CD4-positive, alpha-beta T cell treated with Interferon alpha-2 for 1 hour (primary cell): ENCODE results near the gene TTYH1.

ENCODE experiments used
- DNase-seq, 2 donors: peaks; one replicate each; pipeline ENCODE4 v3.0.0-alpha.2; 2020 to 2022

Gene TTYH1

DNA sequence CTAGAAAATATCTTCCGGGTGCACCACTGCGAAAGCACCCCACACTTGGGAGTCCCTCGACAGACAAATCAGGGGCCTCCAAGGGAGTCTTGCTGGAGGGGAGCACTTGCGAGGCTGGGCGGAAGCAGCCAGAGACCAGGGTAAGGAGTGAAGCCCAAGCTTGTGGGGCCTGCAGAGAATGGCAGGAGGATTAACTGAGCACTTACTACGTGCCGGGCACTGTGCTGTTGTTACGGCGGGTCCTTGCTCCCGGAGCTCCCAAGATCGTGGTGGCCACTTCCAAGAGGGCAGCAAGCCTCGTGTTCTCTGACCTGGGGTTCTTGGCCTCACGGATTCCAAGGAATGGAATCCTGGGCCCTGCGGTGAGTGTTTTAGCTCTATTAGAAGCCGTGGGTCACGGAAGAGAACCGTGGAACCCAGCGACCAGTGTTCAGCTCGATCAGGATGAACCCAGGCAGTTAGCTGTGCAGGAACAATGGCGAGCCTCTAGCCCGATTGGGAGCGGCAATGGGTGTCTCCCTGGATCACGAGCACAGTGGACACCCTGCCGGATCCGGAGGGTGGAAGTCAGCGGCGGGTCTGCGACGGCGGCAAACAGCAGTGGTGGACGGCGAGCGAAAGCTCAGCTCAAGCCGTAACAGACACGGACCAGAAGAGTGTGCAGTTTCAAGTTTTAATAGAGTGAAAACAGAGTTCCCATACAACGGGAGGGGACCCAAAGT, 9.6 kb downstream of the TTYH1 start:
- no peak for DNase-seq

DNA sequence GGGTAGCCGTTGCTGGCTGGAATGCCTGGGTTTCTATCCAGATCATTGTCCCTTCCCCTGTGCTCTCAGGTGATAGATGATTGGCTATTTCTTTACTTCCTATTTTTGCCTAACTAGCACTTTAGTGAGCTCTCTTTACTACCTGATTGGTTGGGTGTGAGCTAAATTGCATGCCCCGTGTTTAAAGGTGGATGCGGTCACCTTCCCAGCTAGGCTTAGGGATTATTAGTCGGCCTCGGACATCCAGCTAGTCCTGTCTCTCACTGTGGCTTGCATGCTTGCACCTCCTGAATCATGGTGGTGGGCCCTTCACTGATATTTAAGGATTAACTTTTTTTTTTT, 10.1 kb downstream of the TTYH1 start:
- DNase-seq, result no peak

DNA sequence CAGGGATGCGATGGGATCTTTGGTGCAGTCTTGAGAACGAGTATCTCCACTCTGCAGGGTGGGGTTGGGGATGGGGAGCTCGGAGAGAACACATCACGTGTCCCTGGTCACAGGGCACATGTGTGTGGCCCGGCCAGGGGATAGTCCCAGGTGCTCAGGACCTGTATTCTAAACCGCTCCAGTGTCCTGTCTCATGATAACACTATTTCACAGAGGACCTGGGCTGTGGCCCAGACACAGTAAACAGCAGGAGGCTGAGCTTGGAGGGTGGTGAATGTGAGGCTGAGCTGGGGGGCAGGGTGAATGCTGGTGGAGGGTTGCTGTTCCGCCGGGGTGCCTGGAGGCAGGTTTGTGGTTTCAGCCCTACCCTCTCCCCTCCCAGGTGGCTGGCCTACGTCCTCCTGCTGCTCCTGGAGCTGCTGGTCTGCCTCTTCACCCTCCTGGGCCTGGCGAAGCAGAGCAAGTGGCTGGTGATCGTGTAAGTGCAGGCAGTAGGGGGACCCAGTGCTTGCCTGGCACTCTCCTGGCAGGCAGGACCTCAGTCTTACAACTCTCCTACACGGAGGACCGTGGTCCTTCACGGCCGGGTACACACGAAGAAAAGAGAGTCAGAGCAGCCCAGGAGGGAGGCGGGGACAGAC, 11.1 kb downstream of the TTYH1 start:
- DNase-seq, result no peak

DNA sequence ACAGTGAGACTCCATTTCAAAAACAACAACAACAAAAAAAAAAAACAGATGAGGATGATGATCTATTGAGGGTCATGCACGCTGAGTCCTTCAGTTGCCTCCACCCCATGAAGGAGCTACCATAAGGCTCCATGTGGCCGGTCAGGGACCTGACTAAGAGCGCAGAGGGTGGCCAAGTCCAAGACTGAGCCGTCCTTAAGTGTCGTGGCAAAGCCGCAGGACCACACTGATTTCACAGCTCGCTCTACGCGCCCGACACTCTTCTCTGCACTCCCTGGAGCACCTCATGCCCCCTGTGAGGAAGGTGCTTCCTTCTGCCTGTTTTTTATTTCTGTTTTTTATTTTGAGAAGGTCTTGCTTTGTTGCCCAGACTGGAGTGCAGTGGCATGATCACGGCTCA, 12.3 kb downstream of the TTYH1 start:
- no peak for DNase-seq

DNA sequence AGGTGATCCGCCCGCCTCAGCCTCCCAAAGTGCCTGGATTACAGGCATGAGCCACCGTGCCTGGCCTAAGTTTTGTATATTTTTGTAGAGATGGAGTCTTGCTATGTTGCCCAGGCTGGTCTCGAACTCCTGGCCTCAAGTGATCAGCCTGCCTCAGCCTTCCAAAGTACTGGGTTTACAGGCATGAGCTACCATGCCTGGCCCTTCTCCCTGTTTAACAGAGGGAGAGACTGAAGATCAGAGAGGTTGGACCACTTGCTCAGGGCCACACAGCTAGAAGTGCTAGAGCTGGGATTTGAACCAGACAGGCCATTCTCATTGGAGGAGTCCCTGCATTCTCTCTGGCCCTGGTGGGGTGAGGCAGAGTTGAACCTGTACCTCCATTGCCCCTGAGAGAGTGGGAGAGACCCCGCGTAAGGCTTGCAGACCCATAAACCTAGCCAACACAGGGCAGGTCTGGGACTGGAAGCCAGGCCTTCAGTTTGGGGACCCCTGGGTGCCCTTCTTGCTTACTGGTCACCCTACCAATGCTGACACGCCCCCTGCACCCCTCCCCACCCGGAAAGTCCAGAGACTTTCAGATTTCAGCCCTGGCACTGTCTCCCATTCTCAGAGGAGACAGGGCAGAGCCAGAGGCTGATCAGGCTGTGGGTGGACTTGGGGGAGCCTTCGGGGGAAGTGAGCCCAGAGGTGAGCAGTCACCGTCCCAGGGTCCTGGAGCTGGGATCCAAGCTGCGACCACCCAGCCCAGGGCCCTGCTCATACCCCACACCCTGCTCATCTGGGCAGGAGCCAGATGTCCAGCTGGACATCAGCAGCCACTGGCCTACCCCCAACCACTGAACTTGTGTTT, 13.3 kb downstream of the TTYH1 start:
- DNase-seq, result no peak

DNA sequence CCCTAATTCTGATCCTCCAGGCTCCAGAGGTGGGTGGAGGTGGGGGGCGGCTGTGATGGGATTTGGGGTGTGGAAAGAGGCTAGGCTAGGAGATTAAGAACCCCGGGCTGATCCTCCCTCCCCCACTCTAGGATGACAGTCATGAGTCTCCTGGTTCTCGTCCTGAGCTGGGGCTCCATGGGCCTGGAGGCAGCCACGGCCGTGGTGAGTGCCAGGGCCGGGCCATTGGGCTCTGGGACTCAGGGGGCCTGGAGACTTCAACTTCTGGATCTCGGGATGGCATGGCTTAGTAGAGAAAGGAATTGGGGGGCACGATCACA, 13.9 kb downstream of the TTYH1 start:
- DNase-seq, result no peak

GRCh38 chr19:54429545-54430227, 14.4 kb downstream of the TTYH1 start:
- no peak for DNase-seq

- peak; percentile 29 to 49 for DNase-seq
These were observed 15.3 kb downstream of the TTYH1 start for GRCh38 chr19:54430306-54431254.

DNA sequence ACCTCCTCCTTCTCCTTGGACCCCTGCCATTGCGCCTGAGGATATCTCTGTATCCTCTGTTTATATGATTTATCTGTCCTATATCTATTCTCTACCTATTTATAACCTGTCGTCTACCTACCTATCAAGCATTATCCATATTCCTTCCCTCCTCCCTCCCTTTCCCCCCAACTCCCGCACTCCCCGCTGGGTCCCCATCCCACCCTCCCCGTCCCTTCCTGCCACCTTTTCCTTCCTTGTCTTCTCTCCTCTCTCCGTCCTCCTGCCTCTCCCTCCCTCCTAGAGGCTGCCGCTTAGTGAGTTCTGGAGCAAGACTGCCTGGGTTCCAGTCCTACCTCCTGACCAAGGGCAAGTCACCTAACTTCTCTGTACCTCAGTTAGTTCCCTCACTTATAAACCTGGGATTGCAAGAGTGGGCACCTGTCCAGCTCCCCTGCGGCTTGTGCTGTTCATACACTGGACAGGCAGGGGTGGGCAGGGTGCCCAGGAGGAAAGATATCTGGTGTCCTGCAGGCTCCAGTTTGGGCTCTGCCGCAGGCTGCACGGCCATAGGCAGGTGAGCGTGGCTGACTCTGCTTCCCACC, 16.1 kb downstream of the TTYH1 start:
- DNase-seq, result no peak

DNA sequence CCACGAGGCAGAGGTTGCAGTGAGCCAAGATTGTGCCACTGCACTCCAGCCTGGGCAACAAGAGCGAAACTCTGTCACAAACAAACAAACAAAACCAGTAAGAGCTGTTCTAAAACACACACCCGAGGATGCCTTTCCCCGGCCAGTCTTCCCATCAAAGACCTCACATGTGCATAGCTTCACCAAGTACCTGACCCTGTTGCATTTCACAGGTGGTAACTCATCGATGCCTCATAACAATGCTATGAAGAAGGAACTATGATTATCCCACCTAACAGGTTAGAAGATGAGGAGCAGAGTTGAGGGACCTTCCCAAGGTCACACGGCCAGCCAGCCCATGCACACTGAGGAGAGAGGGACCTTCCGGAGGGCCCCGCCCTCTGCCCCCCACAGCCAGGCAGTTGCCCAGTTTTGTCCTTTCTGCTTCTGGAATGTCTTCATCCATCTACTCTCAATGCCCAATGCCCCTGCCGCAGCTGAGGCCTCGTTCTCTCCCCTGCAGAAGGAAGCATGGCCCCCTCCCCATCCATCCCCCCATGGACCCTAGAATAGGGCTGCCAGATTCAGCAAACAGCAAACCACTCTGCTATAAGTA, 17.0 kb downstream of the TTYH1 start:
- DNase-seq, result no peak

- no peak for DNase-seq
These were observed 18.4 kb downstream of the TTYH1 start for GRCh38 chr19:54433697-54434096.

GRCh38 chr19:54434112-54434872, 19.0 kb downstream of the TTYH1 start:
- DNase-seq, result no peak

DNA sequence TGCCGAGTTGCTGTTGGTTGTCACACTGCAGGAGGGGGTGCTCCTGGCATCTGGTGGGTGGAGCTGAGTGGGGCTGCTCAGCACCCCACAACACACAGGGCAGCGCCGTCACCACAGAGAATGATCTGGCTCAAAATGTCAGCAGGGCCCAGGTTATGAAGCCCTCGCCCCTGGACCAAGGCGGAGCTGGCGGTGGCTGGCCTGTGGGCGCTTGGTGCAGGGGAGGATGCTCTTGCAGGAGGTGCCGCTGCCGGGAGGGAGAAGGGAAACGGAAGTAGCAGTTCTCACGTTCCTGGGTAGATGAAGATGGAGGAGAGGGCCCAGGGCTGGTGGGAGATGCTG, 19.6 kb downstream of the TTYH1 start:
- DNase-seq, result no peak

DNA sequence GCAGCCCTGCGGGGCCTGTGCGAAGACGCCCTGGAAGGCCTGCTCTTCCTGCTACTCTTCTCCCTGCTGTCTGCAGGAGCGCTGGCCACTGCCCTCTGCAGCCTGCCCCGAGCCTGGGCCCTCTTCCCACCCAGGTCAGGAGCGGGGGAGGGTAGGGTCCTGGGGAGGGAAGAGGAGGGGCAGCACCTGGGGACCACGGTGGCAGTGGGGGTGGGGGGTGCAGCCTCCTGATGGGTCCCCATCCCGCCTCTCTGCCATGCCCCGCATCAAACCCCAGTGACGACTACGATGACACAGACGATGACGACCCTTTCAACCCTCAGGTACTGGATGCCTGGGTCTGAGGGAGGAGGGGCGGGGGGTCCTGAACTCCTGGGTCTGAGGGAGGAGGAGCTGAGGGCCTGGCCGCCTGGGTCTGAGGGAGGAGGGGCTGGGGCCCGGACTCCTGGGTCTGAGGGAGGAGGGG, 20.3 kb downstream of the TTYH1 start:
- DNase-seq, result no peak

- DNase-seq, result no peak
These were observed 20.8 kb downstream of the TTYH1 start for GRCh38 chr19:54436031-54436523.

DNA sequence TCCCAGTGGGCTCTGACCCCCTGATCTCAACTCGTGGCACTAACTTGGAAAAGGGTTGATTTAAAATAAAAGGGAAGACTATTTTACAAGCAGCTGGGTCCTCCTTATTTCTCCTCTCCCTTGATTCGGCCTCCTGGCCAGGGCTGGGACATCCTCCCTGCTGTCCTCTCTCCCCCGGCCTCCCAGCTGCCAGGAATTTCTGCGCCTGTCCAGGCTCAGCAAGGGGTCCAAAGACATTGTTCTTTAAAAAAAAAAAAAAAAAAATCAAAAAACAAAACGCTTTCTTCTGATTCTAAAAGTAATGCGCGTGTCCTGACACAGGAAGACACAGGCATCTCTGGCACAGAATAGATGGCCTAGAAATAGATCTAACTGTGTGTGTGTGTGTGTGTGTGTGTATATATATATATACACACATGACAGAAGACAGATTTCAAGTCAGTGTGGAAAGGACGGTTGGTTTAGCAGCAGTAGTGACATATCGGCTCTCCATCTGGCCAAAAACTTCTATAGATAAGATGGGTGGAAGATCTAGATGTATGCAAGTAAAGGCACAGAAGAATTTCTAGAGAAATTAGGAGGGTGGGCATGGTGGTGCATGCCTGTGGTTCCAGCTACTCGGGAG, 21.5 kb downstream of the TTYH1 start:
- DNase-seq, result no peak

GRCh38 chr19:54439174-54439851, 24.0 kb downstream of the TTYH1 start:
- no peak for DNase-seq

DNA sequence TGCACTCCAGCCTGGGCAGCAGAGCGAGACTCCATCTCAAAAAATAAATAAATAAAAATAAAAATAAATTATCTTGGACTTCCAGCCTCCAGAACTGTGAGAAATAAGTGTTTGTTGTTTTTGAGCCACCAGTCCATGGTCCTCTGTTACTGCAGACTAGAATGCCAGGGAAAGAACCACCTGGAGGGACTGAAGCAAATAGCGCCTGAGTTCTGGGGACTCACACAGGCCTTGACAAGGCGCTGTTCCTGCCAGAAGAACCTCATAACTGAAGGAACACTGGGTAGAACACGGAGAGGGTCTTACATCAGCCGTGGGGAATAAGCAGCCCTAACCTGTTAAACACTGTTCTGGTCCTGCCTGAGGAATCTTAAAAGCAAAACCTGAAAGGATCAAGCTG, 25.4 kb downstream of the TTYH1 start:
- DNase-seq, result no peak

- no peak for DNase-seq
These were observed 29.5 kb downstream of the TTYH1 start for GRCh38 chr19:54444737-54445136.
